Naive thymus-derived CD4-positive, alpha-beta T cell (primary cell): ENCODE measurements around the gene RASGRF1. TPM values are rescaled to one million over a fixed set of nuclear protein-coding genes. Genes with fewer than 3 reads are reported as not detected.
A peak's percentile ranks its signal among the peaks of the same experiment; 100 is the strongest.

Experiments
- ATAC-seq: fragments of 150-1000 bp; cut with Tn5 transposase; 2 replicates; pipeline ENCODE4 v1.10.0; 2021; ENCODE audit warnings: mild to moderate bottlenecking, moderate library complexity
- CTCF ChIA-PET: fragments of 350-600 bp; sonication (Branson Sonifier 250); formaldehyde crosslinking; loops from one replicate; lab custom pipeline; 2021; ENCODE audit warnings: antibody characterized with exemption; lab: Charles Lee
- POLR2A ChIA-PET: fragments of 350-600 bp; sonication (Branson Sonifier 250); formaldehyde crosslinking; loops from one replicate; lab custom pipeline; 2021; ENCODE audit warnings: antibody characterized with exemption, inconsistent platforms; lab: Charles Lee
- DNase-seq, 9 donors: peaks; one replicate each; pipeline versions ENCODE4 v3.0.0 to v3.0.0-alpha.2; 2020 to 2022; ENCODE audit warnings: mixed read lengths in 1 of 9
- H3K27ac ChIP-seq: one replicate; pipeline ENCODE4 v1.7.0; 2013; ENCODE audit warnings: mild to moderate bottlenecking, low read depth, low read length, moderate library complexity
- H3K27me3 ChIP-seq, 2 donors: one replicate each; pipeline ENCODE4 v1.7.0; 2013; ENCODE audit warnings: low read length in 2 of 2, mild to moderate bottlenecking in 2 of 2, moderate library complexity in 2 of 2; ENCODE audit not compliant: control insufficient read depth in 2 of 2, insufficient read depth in 2 of 2
- H3K36me3 ChIP-seq, 3 experiments: 1 replicate in 2 of 3; 2 replicates in 1 of 3; pipeline ENCODE4 v1.7.0; 2013; ENCODE audit warnings: low read length in 3 of 3, mild to moderate bottlenecking in 3 of 3, moderate library complexity in 1 of 3; ENCODE audit not compliant: insufficient read depth in 3 of 3, control insufficient read depth in 2 of 3
- H3K4me1 ChIP-seq, 2 donors: one replicate each; pipeline ENCODE4 v1.7.0; 2013; ENCODE audit warnings: low read length in 2 of 2, mild to moderate bottlenecking in 2 of 2, moderate library complexity in 1 of 2; ENCODE audit not compliant: control insufficient read depth in 2 of 2, insufficient read depth in 2 of 2
- H3K4me3 ChIP-seq: 2 replicates; pipeline ENCODE4 v1.7.0; 2013; ENCODE audit warnings: mild to moderate bottlenecking, low read length
- H3K9me3 ChIP-seq, 3 experiments: 1 replicate in 2 of 3; 2 replicates in 1 of 3; pipeline ENCODE4 v1.7.0; 2013; ENCODE audit warnings: low read length in 3 of 3; ENCODE audit not compliant: control insufficient read depth in 2 of 3
- H3K27ac Mint-ChIP-seq, 9 donors: one replicate each; pipeline ENCODE4 v1.8.0; 2020 to 2022; ENCODE audit warnings: mixed read lengths in 9 of 9, mild to moderate bottlenecking in 8 of 9, moderate library complexity in 5 of 9, inconsistent platforms in 2 of 9
- H3K27me3 Mint-ChIP-seq, 5 donors: one replicate each; pipeline ENCODE4 v1.8.0; 2021 to 2022; ENCODE audit warnings: mixed read lengths in 5 of 5, mild to moderate bottlenecking in 1 of 5
- H3K36me3 Mint-ChIP-seq, 5 donors: one replicate each; pipeline ENCODE4 v1.8.0; 2020 to 2022; ENCODE audit warnings: mixed read lengths in 5 of 5, mild to moderate bottlenecking in 3 of 5, inconsistent platforms in 1 of 5
- H3K4me1 Mint-ChIP-seq, 7 donors: one replicate each; pipeline ENCODE4 v1.8.0; 2020 to 2022; ENCODE audit warnings: mixed read lengths in 7 of 7, mild to moderate bottlenecking in 3 of 7, inconsistent platforms in 1 of 7
- H3K4me3 Mint-ChIP-seq, 10 donors: one replicate each; pipeline ENCODE4 v1.8.0; 2020 to 2022; ENCODE audit warnings: mild to moderate bottlenecking in 10 of 10, mixed read lengths in 10 of 10, moderate library complexity in 6 of 10, inconsistent platforms in 2 of 10
- H3K9me3 Mint-ChIP-seq, 11 donors: one replicate each; pipeline ENCODE4 v1.8.0; 2020 to 2022; ENCODE audit warnings: mixed read lengths in 11 of 11, mild to moderate bottlenecking in 4 of 11, inconsistent platforms in 1 of 11, moderate library complexity in 1 of 11
- intact Hi-C, 2 donors: fragments of 100-400 bp; cut with micrococcal nuclease; formaldehyde crosslinking; loops; one replicate each; pipeline ENCODE4 v1.15.1; 2023
- polyA plus RNA-seq, 2 donors: library from polyadenylated mRNA; unstranded; fragments of 300-500 nt; fragmentation: Illumina TruSeq; gene quantifications; one replicate each; pipeline ENCODE4 v1.2.3, GENCODE V29; 2021
- total RNA-seq, 6 experiments: library from RNA in 5 of 6; stranded (reverse) in 5 of 6; gene quantifications; 1 replicate in 5 of 6; 2 replicates in 1 of 6; pipeline ENCODE4 v1.2.3 and lab custom pipeline; 2021 to 2026

Gene RASGRF1
- total and polyA plus RNA-seq, 7 experiments from 2014 or later: 0.07 to 0.10 TPM; not detected in 5

GRCh38 chr15:79091204-79091867 lies 756 bp upstream of the RASGRF1 start:
- H3K9me3 ChIP-seq: no peaks in the 10 kb centered on the region
- no peak overlapping the region for H3K4me3 ChIP-seq
- no peak overlapping the region for H3K27ac ChIP-seq
- POLR2A ChIA-PET: no interaction called here
- no peaks in the 10 kb centered on the region for H3K36me3 ChIP-seq
- Mint-ChIP-seq H3K27ac (peak overlapping the region in 1 of 9 donors; percentile 34), H3K4me3 (peak overlapping the region in 3 of 10 donors; percentile 30 to 71 (median 42)), H3K4me1 (peaks cover 2 to 17% (median 9%) of the 10 kb centered on the region in 7 donors), H3K27me3 (peaks cover 57 to 67% (median 60%) of the 10 kb centered on the region in 5 donors), H3K36me3 (no peaks in the 10 kb centered on the region), H3K9me3 (no peaks in the 10 kb centered on the region)
- DNase-seq (peak in 1 of 9 donors; percentile 29), ATAC-seq (no peak)
- H3K27me3 ChIP-seq: peaks cover 0 to 5% of the 10 kb centered on the region in 2 donors
- intact Hi-C loops: no loop called here
- CTCF ChIA-PET: interaction anchor here (0.7 kb wide), 1 partner anchor 732 kb away, joined by 5 read pairs; no protein-coding TSS in a partner anchor
- no peaks in the 10 kb centered on the region for H3K4me1 ChIP-seq

- Histone ChIP-seq H3K27me3 (peaks cover 0 to 5% of the 10 kb centered on the region in 2 donors), H3K36me3 (no peaks in the 10 kb centered on the region), H3K9me3 (no peaks in the 10 kb centered on the region), H3K4me3 (no peak overlapping the region), H3K27ac (no peak overlapping the region), H3K4me1 (no peaks in the 10 kb centered on the region)
- ATAC-seq: no peak
- H3K4me3 Mint-ChIP-seq: peak overlapping the region in 1 of 10 donors; percentile 71
- no peak overlapping the region for H3K27ac Mint-ChIP-seq
- ChIA-PET POLR2A (no interaction called here), CTCF (no interaction called here)
- H3K9me3 Mint-ChIP-seq: no peaks in the 10 kb centered on the region
- peaks cover 49 to 67% (median 58%) of the 10 kb centered on the region in 5 donors for H3K27me3 Mint-ChIP-seq
- H3K4me1 Mint-ChIP-seq: peaks cover 2 to 17% (median 9%) of the 10 kb centered on the region in 7 donors
- no peak for DNase-seq
- intact Hi-C loops: no loop called here
- no peaks in the 10 kb centered on the region for H3K36me3 Mint-ChIP-seq
These were observed 592 bp downstream of the RASGRF1 start for GRCh38 chr15:79089890-79090486.

DNA sequence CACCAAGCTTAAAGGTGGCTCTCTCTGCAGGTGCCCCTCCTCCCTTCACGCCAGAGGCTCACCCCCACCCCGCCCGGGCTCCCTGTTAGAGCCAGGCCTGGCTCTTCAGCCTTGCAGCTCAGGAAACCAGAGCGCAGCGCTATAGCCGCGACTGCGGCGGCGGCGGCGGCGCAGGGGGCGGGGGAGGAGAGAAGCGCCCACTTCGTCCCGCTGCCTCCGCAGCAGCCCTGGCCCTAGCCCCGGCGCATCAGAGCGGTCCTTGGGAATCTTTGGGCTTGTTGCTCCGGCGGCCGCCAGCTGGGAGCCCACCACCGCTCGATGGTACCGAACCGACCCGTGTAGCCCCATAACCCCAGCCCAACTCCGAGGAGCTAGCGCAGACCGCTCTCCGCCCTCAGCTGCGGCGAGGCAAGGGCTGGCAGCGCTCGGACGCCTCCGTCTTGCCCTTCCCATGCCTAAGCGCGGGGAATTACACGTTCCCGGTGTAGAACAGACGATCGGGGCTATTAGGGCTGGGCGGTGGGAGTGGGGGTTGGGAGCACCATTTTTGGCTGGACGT lies 1.2 kb downstream of the RASGRF1 start:
- H3K36me3 Mint-ChIP-seq: no peaks in the 10 kb centered on the region
- H3K27ac Mint-ChIP-seq: no peak overlapping the region
- Histone ChIP-seq H3K27ac (no peak overlapping the region), H3K27me3 (peaks cover 0 to 5% of the 10 kb centered on the region in 2 donors), H3K4me1 (no peaks in the 10 kb centered on the region), H3K9me3 (no peaks in the 10 kb centered on the region), H3K36me3 (no peaks in the 10 kb centered on the region), H3K4me3 (no peak overlapping the region)
- no peak for ATAC-seq
- DNase-seq: no peak
- intact Hi-C loops: no loop called here
- POLR2A ChIA-PET: no interaction called here
- H3K4me1 Mint-ChIP-seq: peaks cover 2 to 17% (median 9%) of the 10 kb centered on the region in 7 donors
- no peak overlapping the region for H3K4me3 Mint-ChIP-seq
- H3K27me3 Mint-ChIP-seq: peaks cover 49 to 63% (median 61%) of the 10 kb centered on the region in 5 donors
- H3K9me3 Mint-ChIP-seq: no peaks in the 10 kb centered on the region
- CTCF ChIA-PET: no interaction called here

- H3K4me3 Mint-ChIP-seq: no peak overlapping the region
- CTCF ChIA-PET: no interaction called here
- POLR2A ChIA-PET: no interaction called here
- H3K27me3 Mint-ChIP-seq: peaks cover 46 to 68% (median 63%) of the 10 kb centered on the region in 5 donors
- ATAC-seq (no peak), DNase-seq (peak in 1 of 9 donors; percentile 9)
- intact Hi-C loops: no loop called here
- Histone ChIP-seq H3K27me3 (peaks cover 0 to under 1% of the 10 kb centered on the region in 2 donors), H3K4me3 (no peak overlapping the region), H3K36me3 (no peaks in the 10 kb centered on the region), H3K27ac (no peak overlapping the region), H3K4me1 (no peaks in the 10 kb centered on the region), H3K9me3 (no peaks in the 10 kb centered on the region)
- peaks cover 2 to 17% (median 9%) of the 10 kb centered on the region in 7 donors for H3K4me1 Mint-ChIP-seq
- H3K36me3 Mint-ChIP-seq: no peaks in the 10 kb centered on the region
- no peak overlapping the region for H3K27ac Mint-ChIP-seq
- no peaks in the 10 kb centered on the region for H3K9me3 Mint-ChIP-seq
These were observed 2.0 kb downstream of the RASGRF1 start for GRCh38 chr15:79088426-79089205.

DNA sequence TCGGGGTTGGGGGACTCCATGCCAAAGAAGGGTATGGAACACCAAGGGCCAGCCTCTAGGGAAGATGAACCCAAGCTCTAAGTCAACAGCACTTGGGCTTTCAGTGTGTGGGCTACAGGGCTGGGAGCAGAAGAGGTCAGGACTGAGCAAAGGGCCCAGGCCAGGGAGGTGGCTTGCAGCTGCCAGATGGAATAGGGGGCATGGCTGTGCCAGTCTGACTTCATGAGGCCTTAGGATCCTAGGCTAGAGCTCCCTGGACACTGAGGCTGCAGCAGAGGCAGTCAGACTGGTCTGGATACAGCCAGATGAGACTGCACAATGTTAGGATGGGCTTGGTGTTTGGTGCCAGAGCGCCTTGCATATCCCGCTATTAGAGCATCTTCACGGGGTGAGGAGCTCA lies 3.8 kb downstream of the RASGRF1 start:
- Histone ChIP-seq H3K27me3 (no peaks in the 10 kb centered on the region), H3K4me1 (no peaks in the 10 kb centered on the region), H3K36me3 (no peaks in the 10 kb centered on the region), H3K9me3 (no peaks in the 10 kb centered on the region), H3K4me3 (no peak overlapping the region), H3K27ac (no peak overlapping the region)
- peaks cover 32 to 67% (median 46%) of the 10 kb centered on the region in 5 donors for H3K27me3 Mint-ChIP-seq
- peaks cover 0 to 10% (median under 1%) of the 10 kb centered on the region in 7 donors for H3K4me1 Mint-ChIP-seq
- no peaks in the 10 kb centered on the region for H3K36me3 Mint-ChIP-seq
- POLR2A ChIA-PET: no interaction called here
- intact Hi-C loops: no loop called here
- no peak overlapping the region for H3K4me3 Mint-ChIP-seq
- ATAC-seq (no peak), DNase-seq (no peak)
- H3K9me3 Mint-ChIP-seq: no peaks in the 10 kb centered on the region
- CTCF ChIA-PET: no interaction called here
- no peak overlapping the region for H3K27ac Mint-ChIP-seq

- Mint-ChIP-seq H3K9me3 (no peaks in the 10 kb centered on the region), H3K27ac (no peak overlapping the region), H3K36me3 (no peaks in the 10 kb centered on the region), H3K4me3 (no peak overlapping the region), H3K4me1 (no peaks in the 10 kb centered on the region), H3K27me3 (peaks cover 27 to 54% (median 37%) of the 10 kb centered on the region in 5 donors)
- POLR2A ChIA-PET: no interaction called here
- CTCF ChIA-PET: no interaction called here
- H3K9me3 ChIP-seq: no peaks in the 10 kb centered on the region
- H3K4me1 ChIP-seq: no peaks in the 10 kb centered on the region
- H3K27ac ChIP-seq: no peak overlapping the region
- no peaks in the 10 kb centered on the region for H3K36me3 ChIP-seq
- intact Hi-C loops: no loop called here
- ATAC-seq: no peak
- H3K4me3 ChIP-seq: no peak overlapping the region
- DNase-seq: no peak
- H3K27me3 ChIP-seq: no peaks in the 10 kb centered on the region
These were observed 6.1 kb downstream of the RASGRF1 start for GRCh38 chr15:79084308-79084968.
